GM19328 (cell line): ENCODE measurements around the gene SPOCK1.

Experiments
- ATAC-seq: cut with Tn5 transposase; IDR thresholded peaks from one replicate; pipeline ENCODE4 v1.9.1; 2021; ENCODE audit warnings: mild to moderate bottlenecking, moderate library complexity; ENCODE audit not compliant: unreplicated experiment

SPOCK1 gene

GRCh38 chr5:137205231-137206027, 293.7 kb downstream of the SPOCK1 start:
- no peak for ATAC-seq

GRCh38 chr5:137203011-137203632, 296.0 kb downstream of the SPOCK1 start:
- ATAC-seq: no peak

GRCh38 chr5:137201876-137202275, 297.2 kb downstream of the SPOCK1 start:
- no peak for ATAC-seq

- ATAC-seq: no peak
Measured at GRCh38 chr5:137200906-137201700, 298.0 kb downstream of the SPOCK1 start.

GRCh38 chr5:137199966-137200365, 299.2 kb downstream of the SPOCK1 start:
- ATAC-seq: no peak

- ATAC-seq: no peak
Measured at GRCh38 chr5:137199201-137199600, 299.9 kb downstream of the SPOCK1 start.

- no peak for ATAC-seq
Measured at GRCh38 chr5:137195483-137195882, 303.6 kb downstream of the SPOCK1 start.

- ATAC-seq: no peak
Measured at GRCh38 chr5:137194300-137194699, 304.8 kb downstream of the SPOCK1 start.

- ATAC-seq: no peak
Measured at GRCh38 chr5:137192293-137192743, 306.8 kb downstream of the SPOCK1 start.

- no peak for ATAC-seq
Measured at GRCh38 chr5:137191179-137191578, 307.9 kb downstream of the SPOCK1 start.

GRCh38 chr5:137190441-137190840, 308.7 kb downstream of the SPOCK1 start:
- ATAC-seq: no peak

- no peak for ATAC-seq
Measured at GRCh38 chr5:137190031-137190430, 309.1 kb downstream of the SPOCK1 start.

GRCh38 chr5:137188566-137188965, 310.6 kb downstream of the SPOCK1 start:
- ATAC-seq: no peak

GRCh38 chr5:137186759-137187461, 312.2 kb downstream of the SPOCK1 start:
- ATAC-seq: no peak

GRCh38 chr5:137185193-137185592, 313.9 kb downstream of the SPOCK1 start:
- ATAC-seq: no peak

- no peak for ATAC-seq
Measured at GRCh38 chr5:137184734-137185133, 314.4 kb downstream of the SPOCK1 start.

- no peak for ATAC-seq
Measured at GRCh38 chr5:137182576-137182975, 316.6 kb downstream of the SPOCK1 start.

GRCh38 chr5:137181667-137182066, 317.5 kb downstream of the SPOCK1 start:
- ATAC-seq: no peak

- ATAC-seq: no peak
Measured at GRCh38 chr5:137179203-137179602, 319.9 kb downstream of the SPOCK1 start.

- no peak for ATAC-seq
Measured at GRCh38 chr5:137176609-137177008, 322.5 kb downstream of the SPOCK1 start.

GRCh38 chr5:137176126-137176525, 323.0 kb downstream of the SPOCK1 start:
- no peak for ATAC-seq
